ENCODE data around the gene CIROP. TPM values are rescaled to one million over a fixed set of nuclear protein-coding genes. Genes with fewer than 3 reads are reported as not detected.

CIROP gene
- total and polyA plus RNA-seq, 2 donors from 2014 or later = not detected

DNA sequence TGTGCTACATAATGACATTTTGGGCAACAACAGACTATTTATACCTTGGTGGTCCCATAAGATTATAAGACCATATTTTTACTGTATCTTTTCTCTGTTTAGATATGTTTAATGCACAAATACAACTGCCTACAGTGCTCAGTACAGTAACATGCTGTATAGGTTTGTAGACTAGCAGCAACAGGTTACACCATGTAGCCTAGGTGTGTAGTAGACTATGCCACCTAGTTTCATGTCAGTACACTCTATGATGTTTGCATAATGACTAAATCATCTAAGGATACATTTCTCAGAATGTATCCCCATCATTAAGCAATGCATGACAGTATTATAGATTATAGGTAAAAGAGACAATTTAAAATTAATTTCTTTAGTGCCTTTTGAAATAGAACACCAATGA lies 45.0 kb upstream of the CIROP start:
- no peak for FAIRE-seq
- H3K4me1 ChIP-seq (ENCODE audit: control insufficient read depth in 2 of 3, insufficient read depth in 2 of 3, low read depth in 1 of 3, low read length in 3 of 3) = peaks cover 2 to 22% (median 13%) of the 10 kb centered on the region in 3 donors

DNA sequence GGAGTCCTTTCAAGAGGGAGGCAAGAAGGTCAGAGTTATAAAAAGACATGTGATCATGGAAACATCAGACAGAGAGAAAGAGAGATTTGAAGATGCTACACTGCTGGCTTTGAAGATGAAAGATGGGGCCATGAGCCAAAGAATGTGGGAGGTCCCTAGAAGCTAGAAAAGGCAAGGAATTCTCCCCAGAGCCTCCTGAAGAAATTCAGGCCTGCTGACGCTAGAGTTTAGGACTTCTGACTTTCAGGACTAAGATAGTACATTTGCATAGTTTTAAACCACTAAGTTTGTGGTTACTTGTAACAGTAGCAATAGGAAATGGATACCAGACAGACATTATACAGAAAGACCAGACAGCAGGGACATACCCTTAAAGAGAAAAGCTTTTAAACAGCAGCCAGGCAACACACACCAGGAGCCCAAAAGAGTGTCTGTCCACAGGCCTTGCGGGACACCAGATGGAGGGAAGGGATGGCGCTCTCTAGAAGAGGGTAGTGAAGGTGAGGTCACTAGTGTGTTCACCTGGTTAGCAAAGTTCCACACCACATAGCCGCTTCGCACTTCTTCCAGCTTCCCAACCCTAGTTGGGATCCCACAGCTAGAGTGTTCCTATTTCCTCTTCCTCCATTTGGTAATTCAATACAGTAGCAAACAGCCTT lies 43.9 kb upstream of the CIROP start:
- peaks cover 0 to 14% (median 6%) of the 10 kb centered on the region in 3 donors for H3K4me1 ChIP-seq (ENCODE audit: control insufficient read depth in 2 of 3, insufficient read depth in 2 of 3, low read depth in 1 of 3, low read length in 3 of 3)
- no peak overlapping the region for H3K4me3 ChIP-seq (ENCODE audit: low read length in 3 of 3)
- no peaks in the 10 kb centered on the region for H3K9me3 ChIP-seq (ENCODE audit: control insufficient read depth in 2 of 3, insufficient read depth in 1 of 3, low read length in 3 of 3)
- peaks cover 0 to 21% (median 2%) of the 10 kb centered on the region in 3 donors for H3K36me3 ChIP-seq (ENCODE audit: control insufficient read depth in 2 of 3, insufficient read depth in 3 of 3, low read length in 3 of 3)
- H3K27ac ChIP-seq (ENCODE audit: low read depth in 2 of 2, low read length in 2 of 2) = no peak overlapping the region
- TF ChIP-seq, protein P1, sequence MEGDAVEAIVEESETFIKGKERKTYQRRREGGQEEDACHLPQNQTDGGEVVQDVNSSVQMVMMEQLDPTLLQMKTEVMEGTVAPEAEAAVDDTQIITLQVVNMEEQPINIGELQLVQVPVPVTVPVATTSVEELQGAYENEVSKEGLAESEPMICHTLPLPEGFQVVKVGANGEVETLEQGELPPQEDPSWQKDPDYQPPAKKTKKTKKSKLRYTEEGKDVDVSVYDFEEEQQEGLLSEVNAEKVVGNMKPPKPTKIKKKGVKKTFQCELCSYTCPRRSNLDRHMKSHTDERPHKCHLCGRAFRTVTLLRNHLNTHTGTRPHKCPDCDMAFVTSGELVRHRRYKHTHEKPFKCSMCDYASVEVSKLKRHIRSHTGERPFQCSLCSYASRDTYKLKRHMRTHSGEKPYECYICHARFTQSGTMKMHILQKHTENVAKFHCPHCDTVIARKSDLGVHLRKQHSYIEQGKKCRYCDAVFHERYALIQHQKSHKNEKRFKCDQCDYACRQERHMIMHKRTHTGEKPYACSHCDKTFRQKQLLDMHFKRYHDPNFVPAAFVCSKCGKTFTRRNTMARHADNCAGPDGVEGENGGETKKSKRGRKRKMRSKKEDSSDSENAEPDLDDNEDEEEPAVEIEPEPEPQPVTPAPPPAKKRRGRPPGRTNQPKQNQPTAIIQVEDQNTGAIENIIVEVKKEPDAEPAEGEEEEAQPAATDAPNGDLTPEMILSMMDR (IDR thresholded peaks at IDR 0.05; ENCODE audit: borderline replicate concordance, extremely low read depth, insufficient read depth) = no peak
- H3K27me3 ChIP-seq (ENCODE audit: control insufficient read depth, insufficient read depth, low read length) = no peaks in the 10 kb centered on the region
- no peak for DNase-seq
- intact Hi-C loops (cut with DNase I) = no loop called here
- no peak overlapping the region for H3K9ac ChIP-seq (ENCODE audit: low read length in 3 of 3)
- FAIRE-seq = no peak

More for the DNA sequence above, 45.0 kb upstream of the CIROP start:
- Histone ChIP-seq H3K9ac (ENCODE audit: low read length in 3 of 3) (no peak overlapping the region), H3K27me3 (ENCODE audit: control insufficient read depth, insufficient read depth, low read length) (no peaks in the 10 kb centered on the region), H3K36me3 (ENCODE audit: control insufficient read depth in 2 of 3, insufficient read depth in 3 of 3, low read length in 3 of 3) (peaks cover 0 to 21% (median 2%) of the 10 kb centered on the region in 3 donors), H3K27ac (ENCODE audit: low read depth in 2 of 2, low read length in 2 of 2) (no peak overlapping the region), H3K9me3 (ENCODE audit: control insufficient read depth in 2 of 3, insufficient read depth in 1 of 3, low read length in 3 of 3) (no peaks in the 10 kb centered on the region), H3K4me3 (ENCODE audit: low read length in 3 of 3) (no peak overlapping the region)
- intact Hi-C loops (cut with DNase I) = no loop called here
- TF ChIP-seq, protein P1 (IDR thresholded peaks at IDR 0.05; ENCODE audit: borderline replicate concordance, extremely low read depth, insufficient read depth) = no peak
- DNase-seq = no peak

DNA sequence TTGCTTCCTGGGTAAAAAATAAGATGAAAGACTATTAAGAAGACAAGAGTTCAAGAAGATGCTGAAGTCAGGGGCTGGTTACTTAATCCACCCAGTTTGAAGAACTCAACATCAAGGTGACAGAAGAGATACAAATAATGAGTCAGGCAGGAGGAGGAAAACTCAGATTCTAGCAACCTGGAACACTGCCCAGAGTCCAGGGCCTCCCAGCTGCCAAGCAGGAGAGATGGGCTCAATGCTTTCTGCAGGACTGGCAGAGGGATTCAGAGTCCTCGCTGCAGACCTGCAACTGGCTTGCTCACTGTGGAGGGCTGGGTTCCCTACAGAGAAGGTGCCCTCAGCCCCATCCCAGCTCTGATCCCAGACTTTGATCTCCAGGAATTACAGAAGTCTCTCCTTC lies 42.9 kb upstream of the CIROP start:
- no peaks in the 10 kb centered on the region for H3K9me3 ChIP-seq (ENCODE audit: control insufficient read depth in 2 of 3, insufficient read depth in 1 of 3, low read length in 3 of 3)
- TF ChIP-seq, protein P1 (IDR thresholded peaks at IDR 0.05; ENCODE audit: borderline replicate concordance, extremely low read depth, insufficient read depth) = no peak
- no peaks in the 10 kb centered on the region for H3K27me3 ChIP-seq (ENCODE audit: control insufficient read depth, insufficient read depth, low read length)
- H3K4me3 ChIP-seq (ENCODE audit: low read length in 3 of 3) = no peak overlapping the region
- FAIRE-seq (no peak), DNase-seq (no peak)
- peaks cover 0 to 28% (median 6%) of the 10 kb centered on the region in 3 donors for H3K36me3 ChIP-seq (ENCODE audit: control insufficient read depth in 2 of 3, insufficient read depth in 3 of 3, low read length in 3 of 3)
- intact Hi-C loops (cut with DNase I) = no loop called here
- peaks cover 0 to 10% (median 5%) of the 10 kb centered on the region in 3 donors for H3K4me1 ChIP-seq (ENCODE audit: control insufficient read depth in 2 of 3, insufficient read depth in 2 of 3, low read depth in 1 of 3, low read length in 3 of 3)
- H3K27ac ChIP-seq (ENCODE audit: low read depth in 2 of 2, low read length in 2 of 2) = no peak overlapping the region
- no peak overlapping the region for H3K9ac ChIP-seq (ENCODE audit: low read length in 3 of 3)
